Subcutaneous preadipocyte (primary cell): ENCODE results near the gene ATP2B2. TPM values are rescaled to one million over a fixed set of nuclear protein-coding genes. Genes with fewer than 3 reads are reported as not detected.

Source experiments
- small RNA-seq: library from RNA; depleted of rRNA; stranded (forward); fragments of <200 nt; gene quantifications from one replicate; pipeline ENCODE3, GENCODE V24; 2012
- total RNA-seq: library from RNA; depleted of rRNA; stranded (reverse); fragments of >200 nt; gene quantifications from 2 replicates; pipeline ENCODE4 v1.2.3, GENCODE V29; 2012

ATP2B2 gene
- total RNA-seq: under 0.01 TPM in 1 of 2 replicates, not detected in the other

GRCh38 chr3:10505050-10505790 lies at the start of gene ATP2B2:
Gene ATP2B2, minus strand, starts transcription at chr3:10505586. Its CDS starts 56,043 bp downstream, at chr3:10449543.

DNA sequence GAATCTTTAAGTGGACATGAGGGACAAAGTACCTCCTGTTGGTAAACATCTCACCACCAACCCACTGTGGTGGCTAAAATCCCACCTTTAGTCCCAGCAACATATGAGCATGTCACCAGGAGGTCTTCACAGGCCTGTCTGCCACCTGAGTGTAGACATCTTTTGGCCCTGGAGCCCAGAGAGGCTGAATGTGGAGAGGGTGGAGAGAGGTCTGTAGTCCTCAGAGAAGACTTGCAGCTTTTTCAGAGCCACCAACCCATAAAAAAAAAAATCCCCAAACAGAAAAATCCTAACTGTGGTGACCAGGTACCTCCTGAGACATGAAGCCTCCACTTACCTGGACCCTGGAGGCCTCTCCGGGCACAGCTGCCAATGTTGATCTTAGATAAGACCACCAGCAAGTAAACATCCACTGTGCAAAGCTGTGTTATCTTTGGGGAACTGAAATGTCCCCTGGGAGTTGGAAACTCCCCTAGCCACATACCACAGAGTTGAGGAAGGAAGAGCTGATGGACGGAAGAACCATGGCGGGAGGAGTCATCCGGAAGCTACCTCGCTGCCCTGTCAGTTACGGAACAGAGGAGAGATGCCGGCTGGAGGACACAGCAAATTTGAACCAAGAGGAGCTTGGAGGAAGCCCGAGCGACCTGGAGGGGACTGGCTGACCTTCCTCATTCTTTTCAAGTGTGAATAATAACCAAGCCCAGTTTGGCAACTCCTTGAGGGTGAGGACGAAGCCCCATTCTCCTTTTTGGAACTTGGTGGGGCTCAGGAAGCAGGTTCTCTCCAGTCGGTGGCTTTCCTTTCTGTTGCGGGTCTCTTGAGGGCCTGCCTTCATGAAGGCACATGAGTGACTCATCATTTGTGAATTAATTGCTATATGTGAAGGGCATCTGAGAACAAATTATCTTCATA lies 212.6 kb downstream of the ATP2B2 start, which contains the start of gene GHRL:
Gene GHRL (minus strand): TSS at position 443 of the 915 bp plus-strand sequence. CDS start 2,767 bp downstream, outside the sequence.

Small RNA genes within 50 kb of the gene (small RNA-seq; reads per million reads assigned to genes)
- gene MIR378B (3.5 reads per million, percentile 89 among the genes with 10 or more reads in this experiment), gene MIR885 (not detected), gene RF02126 (not detected)

Other genes starting within 250 kb of the ATP2B2 start
- not detected in 2 replicates for gene GHRL, start 212.6 kb downstream of the ATP2B2 start, total RNA-seq
- gene SEC13, start 184.5 kb downstream of the ATP2B2 start, total RNA-seq: 193 and 219 TPM in 2 replicates